ENCODE measurements around the gene ITPK1.
A peak's percentile ranks its signal among the peaks of the same experiment; 100 is the strongest.

The ITPK1 gene

DNA sequence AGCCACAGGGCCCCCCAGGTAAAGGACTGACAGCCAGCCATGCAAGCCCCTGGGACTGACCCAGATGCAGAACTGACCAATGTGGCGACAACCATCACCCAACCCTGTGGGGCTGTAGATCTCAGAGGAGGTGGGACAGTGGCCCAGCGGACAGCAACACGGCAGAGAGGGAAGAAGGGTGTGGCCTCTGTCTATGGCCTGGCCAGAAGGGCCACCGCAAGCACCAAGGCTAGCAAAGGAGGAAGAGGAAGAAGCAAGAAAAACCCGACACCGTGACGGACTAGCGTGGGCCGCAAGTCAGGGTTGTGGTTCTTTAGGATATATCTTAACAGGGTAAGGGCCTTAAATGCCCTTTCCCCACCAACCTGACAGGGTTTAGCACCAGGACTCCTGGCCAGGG is 71.2 kb downstream of the ITPK1 start:
- no peak for TF ChIP-seq TEAD4 (IDR thresholded peaks at IDR 0.05)
- TF ChIP-seq CEBPB (IDR thresholded peaks at IDR 0.05): no peak
- no peak for TF ChIP-seq YY1 (IDR thresholded peaks at IDR 0.05; ENCODE audit: low read depth)
- no peak for TF ChIP-seq EGR1 (IDR thresholded peaks at IDR 0.05)
- TF ChIP-seq, protein P1, sequence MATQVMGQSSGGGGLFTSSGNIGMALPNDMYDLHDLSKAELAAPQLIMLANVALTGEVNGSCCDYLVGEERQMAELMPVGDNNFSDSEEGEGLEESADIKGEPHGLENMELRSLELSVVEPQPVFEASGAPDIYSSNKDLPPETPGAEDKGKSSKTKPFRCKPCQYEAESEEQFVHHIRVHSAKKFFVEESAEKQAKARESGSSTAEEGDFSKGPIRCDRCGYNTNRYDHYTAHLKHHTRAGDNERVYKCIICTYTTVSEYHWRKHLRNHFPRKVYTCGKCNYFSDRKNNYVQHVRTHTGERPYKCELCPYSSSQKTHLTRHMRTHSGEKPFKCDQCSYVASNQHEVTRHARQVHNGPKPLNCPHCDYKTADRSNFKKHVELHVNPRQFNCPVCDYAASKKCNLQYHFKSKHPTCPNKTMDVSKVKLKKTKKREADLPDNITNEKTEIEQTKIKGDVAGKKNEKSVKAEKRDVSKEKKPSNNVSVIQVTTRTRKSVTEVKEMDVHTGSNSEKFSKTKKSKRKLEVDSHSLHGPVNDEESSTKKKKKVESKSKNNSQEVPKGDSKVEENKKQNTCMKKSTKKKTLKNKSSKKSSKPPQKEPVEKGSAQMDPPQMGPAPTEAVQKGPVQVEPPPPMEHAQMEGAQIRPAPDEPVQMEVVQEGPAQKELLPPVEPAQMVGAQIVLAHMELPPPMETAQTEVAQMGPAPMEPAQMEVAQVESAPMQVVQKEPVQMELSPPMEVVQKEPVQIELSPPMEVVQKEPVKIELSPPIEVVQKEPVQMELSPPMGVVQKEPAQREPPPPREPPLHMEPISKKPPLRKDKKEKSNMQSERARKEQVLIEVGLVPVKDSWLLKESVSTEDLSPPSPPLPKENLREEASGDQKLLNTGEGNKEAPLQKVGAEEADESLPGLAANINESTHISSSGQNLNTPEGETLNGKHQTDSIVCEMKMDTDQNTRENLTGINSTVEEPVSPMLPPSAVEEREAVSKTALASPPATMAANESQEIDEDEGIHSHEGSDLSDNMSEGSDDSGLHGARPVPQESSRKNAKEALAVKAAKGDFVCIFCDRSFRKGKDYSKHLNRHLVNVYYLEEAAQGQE (IDR thresholded peaks at IDR 0.05; ENCODE audit: low read depth): no peak
- TF ChIP-seq RAD21 (IDR thresholded peaks at IDR 0.05; ENCODE audit: low read depth): no peak
- TF ChIP-seq, protein P2, sequence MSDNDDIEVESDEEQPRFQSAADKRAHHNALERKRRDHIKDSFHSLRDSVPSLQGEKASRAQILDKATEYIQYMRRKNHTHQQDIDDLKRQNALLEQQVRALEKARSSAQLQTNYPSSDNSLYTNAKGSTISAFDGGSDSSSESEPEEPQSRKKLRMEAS (IDR thresholded peaks at IDR 0.05): no peak
- TF ChIP-seq TCF12 (IDR thresholded peaks at IDR 0.05; ENCODE audit: low read depth): no peak
- TF ChIP-seq, protein P3, sequence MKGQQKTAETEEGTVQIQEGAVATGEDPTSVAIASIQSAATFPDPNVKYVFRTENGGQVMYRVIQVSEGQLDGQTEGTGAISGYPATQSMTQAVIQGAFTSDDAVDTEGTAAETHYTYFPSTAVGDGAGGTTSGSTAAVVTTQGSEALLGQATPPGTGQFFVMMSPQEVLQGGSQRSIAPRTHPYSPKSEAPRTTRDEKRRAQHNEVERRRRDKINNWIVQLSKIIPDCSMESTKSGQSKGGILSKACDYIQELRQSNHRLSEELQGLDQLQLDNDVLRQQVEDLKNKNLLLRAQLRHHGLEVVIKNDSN (IDR thresholded peaks at IDR 0.05): no peak
- TF ChIP-seq CREB1 (IDR thresholded peaks at IDR 0.05; ENCODE audit: low read depth): no peak
- no peak for TF ChIP-seq NFIC (IDR thresholded peaks at IDR 0.05)
- no peak for TF ChIP-seq FOXM1 (IDR thresholded peaks at IDR 0.05; ENCODE audit: borderline replicate concordance, low read depth)
- TF ChIP-seq EP300 (IDR thresholded peaks at IDR 0.05; ENCODE audit: borderline replicate concordance): no peak
- no peak for TF ChIP-seq TAF1 (IDR thresholded peaks at IDR 0.05; ENCODE audit: low read depth)
- TF ChIP-seq ZBTB7A (IDR thresholded peaks at IDR 0.05; ENCODE audit: low read depth): no peak

DNA sequence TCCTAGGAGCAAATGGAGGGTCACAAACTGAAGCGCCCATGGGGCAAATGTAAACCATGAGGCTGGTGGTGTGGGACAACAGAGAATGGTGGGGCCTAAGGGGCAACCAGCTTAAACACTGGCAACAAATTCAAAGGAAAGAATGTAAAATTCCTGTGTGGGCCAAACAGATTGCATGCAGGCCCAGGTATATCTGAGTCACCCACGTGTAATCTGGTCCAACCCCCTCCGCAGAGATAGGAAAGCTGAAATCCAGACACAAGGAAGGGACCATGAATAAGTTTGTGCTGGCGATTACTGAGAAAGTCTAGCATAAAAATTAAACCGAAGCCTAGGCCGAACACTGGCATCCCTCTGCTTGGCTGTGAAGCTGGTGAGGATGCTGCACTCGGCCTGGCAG is 71.6 kb downstream of the ITPK1 start:
- TF ChIP-seq YY1 (IDR thresholded peaks at IDR 0.05; ENCODE audit: low read depth): no peak
- no peak for TF ChIP-seq TEAD4 (IDR thresholded peaks at IDR 0.05)
- no peak for TF ChIP-seq TAF1 (IDR thresholded peaks at IDR 0.05; ENCODE audit: low read depth)
- TF ChIP-seq RAD21 (IDR thresholded peaks at IDR 0.05; ENCODE audit: low read depth): no peak
- TF ChIP-seq, protein P3 (IDR thresholded peaks at IDR 0.05): no peak
- TF ChIP-seq, protein P2 (IDR thresholded peaks at IDR 0.05): no peak
- no peak for TF ChIP-seq FOXM1 (IDR thresholded peaks at IDR 0.05; ENCODE audit: borderline replicate concordance, low read depth)
- TF ChIP-seq EP300 (IDR thresholded peaks at IDR 0.05; ENCODE audit: borderline replicate concordance): no peak
- TF ChIP-seq TCF12 (IDR thresholded peaks at IDR 0.05; ENCODE audit: low read depth): no peak
- TF ChIP-seq EGR1 (IDR thresholded peaks at IDR 0.05): no peak
- no peak for TF ChIP-seq NFIC (IDR thresholded peaks at IDR 0.05)
- TF ChIP-seq, protein P1 (IDR thresholded peaks at IDR 0.05; ENCODE audit: low read depth): no peak
- no peak for TF ChIP-seq CREB1 (IDR thresholded peaks at IDR 0.05; ENCODE audit: low read depth)

DNA sequence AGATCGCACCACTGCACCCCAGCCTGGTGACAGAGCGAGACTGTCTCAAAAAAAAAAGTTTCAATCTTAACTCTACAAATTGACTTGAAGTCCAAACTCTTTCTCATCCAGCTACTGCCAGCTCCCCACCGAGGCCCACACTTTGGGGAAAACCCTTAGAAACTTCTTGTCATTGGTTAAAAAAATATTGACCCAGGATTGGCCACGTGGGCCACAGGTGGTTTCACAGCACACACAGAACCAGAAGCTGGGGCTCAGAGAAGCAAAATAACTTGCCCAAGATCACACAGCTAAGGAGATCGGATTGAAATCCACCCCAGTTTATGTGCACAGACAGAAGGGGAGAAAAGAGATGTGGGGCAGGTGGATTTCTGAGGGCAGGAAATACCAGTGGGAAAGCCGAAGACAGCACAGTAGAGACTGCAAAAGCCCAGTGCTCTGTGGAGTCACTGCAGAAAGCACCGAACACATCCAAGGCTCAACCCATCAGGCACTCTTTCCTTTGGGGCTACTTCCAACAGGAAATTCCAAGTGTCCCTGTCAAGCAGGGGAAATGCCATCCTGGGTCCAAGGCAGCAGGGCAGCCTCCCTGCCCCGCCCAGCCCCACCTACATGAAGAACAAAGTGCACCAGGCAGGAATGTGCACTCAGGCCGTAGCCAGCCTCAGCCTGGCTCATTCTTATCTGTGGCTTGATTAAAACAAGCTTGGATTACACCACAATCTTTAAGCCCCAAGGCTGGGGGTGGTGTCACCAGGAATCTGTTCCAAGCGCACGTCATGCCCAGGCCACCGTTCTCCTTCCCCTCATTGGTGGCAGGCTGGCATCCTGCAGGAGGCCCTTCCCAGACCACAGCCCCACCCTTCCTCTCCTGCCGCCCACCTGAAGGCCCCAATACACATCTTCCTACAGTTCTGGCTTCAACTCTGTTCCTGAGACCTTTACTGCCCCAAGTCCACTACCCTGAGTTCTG is 72.5 kb downstream of the ITPK1 start:
- peak; percentile 55; the same call in 1 of the 2 replicates for TF ChIP-seq EP300 (IDR thresholded peaks at IDR 0.05; ENCODE audit: borderline replicate concordance)
- no peak for TF ChIP-seq EGR1 (IDR thresholded peaks at IDR 0.05)
- TF ChIP-seq, protein P1 (IDR thresholded peaks at IDR 0.05; ENCODE audit: low read depth): no peak
- TF ChIP-seq, protein P2 (IDR thresholded peaks at IDR 0.05): no peak
- no peak; the same call in 1 of the 2 replicates for TF ChIP-seq CEBPB (IDR thresholded peaks at IDR 0.05)
- TF ChIP-seq, protein P3 (IDR thresholded peaks at IDR 0.05): no peak
- peak; percentile 66 for TF ChIP-seq TCF12 (IDR thresholded peaks at IDR 0.05; ENCODE audit: low read depth)
- no peak for TF ChIP-seq RAD21 (IDR thresholded peaks at IDR 0.05; ENCODE audit: low read depth)
- peak; percentile 81 for TF ChIP-seq TEAD4 (IDR thresholded peaks at IDR 0.05)
- no peak for TF ChIP-seq ZBTB7A (IDR thresholded peaks at IDR 0.05; ENCODE audit: low read depth)
- no peak for TF ChIP-seq FOXM1 (IDR thresholded peaks at IDR 0.05; ENCODE audit: borderline replicate concordance, low read depth)
- TF ChIP-seq NFIC (IDR thresholded peaks at IDR 0.05): peak; percentile 33; the same call in 1 of the 2 replicates
- no peak for TF ChIP-seq YY1 (IDR thresholded peaks at IDR 0.05; ENCODE audit: low read depth)

All from Ishikawa (cell line).